K562 (cell line): ENCODE data around the gene SMIM35. TPM values are rescaled to one million over a fixed set of nuclear protein-coding genes. Genes with fewer than 3 reads are reported as not detected.
"Not testable (repeated sequence)": the region's sequence is repeated elsewhere in the genome, so short reads cannot be mapped to it uniquely, and the experiment has no call there.

Experiments used
- BCOR ChIP-seq: fragments of 450-650 bp; IDR thresholded peaks from 2 replicates; pipeline ENCODE4 v1.6.1; 2016
- BRD9 ChIP-seq: fragments of 450-650 bp; IDR thresholded peaks from 2 replicates; pipeline ENCODE4 v1.6.1; 2018; ENCODE audit warnings: low read depth; ENCODE audit not compliant: partially characterized antibody
- CBFA2T3 ChIP-seq: fragments of 450-650 bp; IDR thresholded peaks from 2 replicates; pipeline ENCODE4 v1.6.1; 2017
- ELF4 ChIP-seq: fragments of 450-650 bp; formaldehyde crosslinking; IDR thresholded peaks from 2 replicates; pipeline ENCODE4 v1.4.0; 2022; ENCODE audit warnings: missing genetic modification characterization
- ESRRA ChIP-seq: fragments of 450-650 bp; IDR thresholded peaks from 2 replicates; pipeline ENCODE4 v1.6.1; 2014; ENCODE audit warnings: low read depth, mild to moderate bottlenecking, moderate library complexity, borderline replicate concordance
- ETV1 ChIP-seq: fragments of 450-650 bp; conservative IDR thresholded peaks from 2 replicates; pipeline ENCODE4 v1.6.1; 2016; ENCODE audit warnings: missing genetic modification characterization, control low read depth, low read depth, missing compliant biosample characterization
- FOSL1 ChIP-seq: fragments of 200-800 bp; sonication (Bioruptor generic); conservative IDR thresholded peaks from 2 replicates; pipeline ENCODE4 v1.6.1; 2016; ENCODE audit warnings: missing genetic modification characterization, missing compliant biosample characterization
- GATAD2A ChIP-seq: fragments of 450-650 bp; IDR thresholded peaks from 2 replicates; pipeline ENCODE4 v1.6.1; 2017
- HDAC1 ChIP-seq, 2 experiments: fragments of 450-650 bp; IDR thresholded peaks; 2 replicates each; pipeline ENCODE4 v1.6.1; 2016 to 2017; ENCODE audit warnings: inconsistent platforms in 1 of 2, mild to moderate bottlenecking in 1 of 2, moderate library complexity in 1 of 2
- LEF1 ChIP-seq: fragments of 450-650 bp; IDR thresholded peaks from 2 replicates; pipeline ENCODE4 v1.6.1; 2016; ENCODE audit warnings: mild to moderate bottlenecking
- MBD2 ChIP-seq: sonication (generic); IDR thresholded peaks from 2 replicates; pipeline ENCODE4 v1.6.1; 2016; ENCODE audit warnings: low read depth, borderline replicate concordance
- MTA1 ChIP-seq: fragments of 450-650 bp; IDR thresholded peaks from 2 replicates; pipeline ENCODE4 v1.6.1; 2017; ENCODE audit warnings: borderline replicate concordance
- NCOR1 ChIP-seq: fragments of 450-650 bp; IDR thresholded peaks from 2 replicates; pipeline ENCODE4 v1.6.1; 2016; ENCODE audit warnings: mild to moderate bottlenecking, moderate library complexity
- NFE2 ChIP-seq: IDR thresholded peaks from 2 replicates; pipeline ENCODE4 v1.6.1; 2014; ENCODE audit warnings: antibody characterized with exemption, low read depth
- NR2C2 ChIP-seq, 2 experiments: fragments of 200-800 bp in 1 of 2; sonication (Bioruptor generic) in 1 of 2; sonication (generic) in 1 of 2; formaldehyde crosslinking in 1 of 2; IDR thresholded peaks; 2 replicates each; pipeline versions ENCODE4 v1.6.1 to v1.8.0; 2016 to 2022; ENCODE audit warnings: mild to moderate bottlenecking in 1 of 2, missing compliant biosample characterization in 1 of 2, missing genetic modification characterization in 1 of 2, missing genetic modification reagents in 1 of 2
- PML ChIP-seq: IDR thresholded peaks from 2 replicates; pipeline ENCODE4 v1.6.1; 2012; ENCODE audit warnings: low read length, inconsistent platforms
- SMARCA4 ChIP-seq: fragments of 450-650 bp; IDR thresholded peaks from 2 replicates; pipeline ENCODE4 v1.6.1; 2016
- SMARCC2 ChIP-seq: fragments of 450-650 bp; IDR thresholded peaks from 2 replicates; pipeline ENCODE4 v1.6.1; 2017; ENCODE audit warnings: antibody characterized with exemption, moderate library complexity, mild to moderate bottlenecking, low read depth
- SMARCE1 ChIP-seq: fragments of 450-650 bp; IDR thresholded peaks from 2 replicates; pipeline ENCODE4 v1.7.1; 2016; ENCODE audit warnings: mild to moderate bottlenecking
- TBL1XR1 ChIP-seq, 2 experiments: IDR thresholded peaks; 2 replicates each; pipeline ENCODE4 v1.6.1; 2012; ENCODE audit warnings: improper control_type of control experiment in 2 of 2, low read length in 2 of 2, mild to moderate bottlenecking in 1 of 2
- ZNF384 ChIP-seq: IDR thresholded peaks from 2 replicates; pipeline ENCODE4 v1.6.1; 2012; ENCODE audit warnings: low read depth, low read length, improper control_type of control experiment
- ZNF766 ChIP-seq: fragments of 200-800 bp; sonication (Bioruptor generic); conservative IDR thresholded peaks from 2 replicates; pipeline ENCODE4 v1.6.1; 2016; ENCODE audit warnings: missing genetic modification characterization, missing compliant biosample characterization
- polyA plus RNA-seq, 8 experiments: library from polyadenylated mRNA; depleted of rRNA in 4 of 8; stranded (reverse) in 5 of 8; unstranded in 3 of 8; fragments of >200 nt; fragmentation: Nextera tagmentation in 2 of 8; fragmentation: Illumina TruSeq in 1 of 8; extraction: Ambion mirVana in 2 of 8; extraction: Trizol in 1 of 8; gene quantifications; 2 replicates each; pipeline versions ENCODE4 v1.2.1 to v1.2.3, GENCODE V29; 2011 to 2014; ENCODE audit warnings: inconsistent platforms in 1 of 8, missing spikeins in 1 of 8
- total RNA-seq, 7 experiments: library from RNA; depleted of rRNA in 6 of 7; stranded (reverse); fragments of >200 nt in 6 of 7; fragmentation: Illumina TruSeq in 2 of 7; extraction: Trizol in 2 of 7; gene quantifications; 2 replicates each; pipeline versions ENCODE4 v1.2.1 to v1.2.3, GENCODE V29; 2011 to 2021; ENCODE audit warnings: low replicate concordance in 1 of 7
- TF ChIP-seq, protein P1 (sequence below): IDR thresholded peaks from 2 replicates; pipeline ENCODE4 v1.6.1; 2012; ENCODE audit warnings: low read depth, low read length, improper control_type of control experiment, borderline replicate concordance
- TF ChIP-seq, protein P2 (sequence below): fragments of 450-650 bp; IDR thresholded peaks from 2 replicates; pipeline ENCODE4 v1.6.1; 2017; ENCODE audit warnings: antibody characterized with exemption
- TF ChIP-seq, protein P3 (sequence below): fragments of 250-450 bp; sonication (Bioruptor Pico); IDR thresholded peaks from 2 replicates; pipeline ENCODE4 v1.8.0; 2022; ENCODE audit warnings: moderate library complexity, mild to moderate bottlenecking, inconsistent platforms

Gene SMIM35
- total and polyA plus RNA-seq, 9 of the 15 experiments (the other 6 are each of a cell fraction or from before 2014, with no cell fraction given), result 0.03 TPM; not detected in 7

DNA sequence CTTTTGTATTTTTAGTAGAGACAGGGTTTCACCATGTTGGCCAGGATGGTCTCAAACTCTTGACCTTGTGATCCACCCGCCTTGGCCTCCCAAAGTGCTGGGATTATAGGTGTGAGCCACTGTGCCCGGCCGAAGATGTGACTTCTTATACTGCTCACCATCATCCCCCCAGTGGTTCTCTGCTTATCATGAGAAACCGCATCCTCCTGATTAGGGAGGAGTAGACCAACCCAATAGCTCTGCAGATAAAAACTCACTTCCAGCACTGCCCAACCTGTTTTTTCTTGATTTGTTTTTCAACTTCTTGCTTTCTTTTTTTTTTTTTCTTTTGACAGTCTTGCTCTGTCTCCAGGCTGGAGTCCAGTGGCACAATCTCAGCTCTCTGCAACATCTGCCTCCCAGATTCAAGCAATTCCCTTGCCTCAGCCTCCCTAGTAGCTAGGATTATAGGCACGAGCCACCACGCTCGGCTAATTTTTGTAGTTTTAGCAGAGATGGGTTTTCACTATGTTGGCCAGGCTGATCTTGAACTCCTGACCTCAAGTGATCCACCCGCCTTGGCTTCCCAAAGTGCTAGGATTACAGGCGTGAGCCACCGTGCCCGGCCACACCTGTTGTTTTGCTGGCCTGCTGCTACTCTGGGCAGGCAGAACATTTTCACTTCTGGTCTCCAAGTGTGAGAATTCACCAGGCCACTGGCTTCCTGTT, 79.0 kb downstream of the SMIM35 start (continued):
- TF ChIP-seq, protein P1, sequence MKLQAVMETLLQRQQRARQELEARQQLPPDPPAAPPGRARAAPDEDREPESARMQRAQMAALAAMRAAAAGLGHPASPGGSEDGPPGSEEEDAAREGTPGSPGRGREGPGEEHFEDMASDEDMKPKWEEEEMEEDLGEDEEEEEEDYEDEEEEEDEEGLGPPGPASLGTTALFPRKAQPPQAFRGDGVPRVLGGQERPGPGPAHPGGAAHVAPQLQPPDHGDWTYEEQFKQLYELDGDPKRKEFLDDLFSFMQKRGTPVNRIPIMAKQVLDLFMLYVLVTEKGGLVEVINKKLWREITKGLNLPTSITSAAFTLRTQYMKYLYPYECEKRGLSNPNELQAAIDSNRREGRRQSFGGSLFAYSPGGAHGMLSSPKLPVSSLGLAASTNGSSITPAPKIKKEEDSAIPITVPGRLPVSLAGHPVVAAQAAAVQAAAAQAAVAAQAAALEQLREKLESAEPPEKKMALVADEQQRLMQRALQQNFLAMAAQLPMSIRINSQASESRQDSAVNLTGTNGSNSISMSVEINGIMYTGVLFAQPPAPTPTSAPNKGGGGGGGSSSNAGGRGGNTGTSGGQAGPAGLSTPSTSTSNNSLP, result 0 out of 2 replicates have a peak, but pooled peaks have one; percentile 65
- TF ChIP-seq SMARCA4 (peak; percentile 91), ETV1 (tag) (peak; percentile 78), NFE2 (peak; percentile 18; the same call in 1 of the 2 replicates), TBL1XR1 (IDR thresholded peaks at IDR 0.05; ENCODE audit: low read length in 2 of 2) (peak in 1 of 2 experiments; percentile 83; a peak in 2 of 4 replicates), PML (peak; percentile 32; the same call in 1 of the 2 replicates), ZNF384 (peak; percentile 80), MTA1 (peak; percentile 64; the same call in 1 of the 2 replicates), ZNF766 (peak; percentile 65), NR2C2 (tag; IDR thresholded peaks at IDR 0.05) (peak; percentile 26; the same call in 1 of the 2 replicates), SMARCE1 (peak; percentile 89), FOSL1 (peak; percentile 32; the same call in 1 of the 2 replicates), CBFA2T3 (peak; percentile 92), LEF1 (peak; percentile 34; the same call in 1 of the 2 replicates), NCOR1 (peak; percentile 71), MBD2 (peak; percentile 42; the same call in 1 of the 2 replicates), SMARCC2 (peak; percentile 68; the same call in 1 of the 2 replicates), HDAC1 (IDR thresholded peaks at IDR 0.05) (peak in 1 of 2 experiments; percentile 90; a peak in 2 of 4 replicates), GATAD2A (0 out of 2 replicates have a peak, but pooled peaks have one; percentile 72), BCOR (peak; percentile 50; the same call in 1 of the 2 replicates), ESRRA (peak; percentile 79; the same call in 1 of the 2 replicates), ELF4 (CRISPR knock-in tag) (peak; percentile 48; the same call in 1 of the 2 replicates), BRD9 (peak; percentile 51)
- TF ChIP-seq, protein P2, sequence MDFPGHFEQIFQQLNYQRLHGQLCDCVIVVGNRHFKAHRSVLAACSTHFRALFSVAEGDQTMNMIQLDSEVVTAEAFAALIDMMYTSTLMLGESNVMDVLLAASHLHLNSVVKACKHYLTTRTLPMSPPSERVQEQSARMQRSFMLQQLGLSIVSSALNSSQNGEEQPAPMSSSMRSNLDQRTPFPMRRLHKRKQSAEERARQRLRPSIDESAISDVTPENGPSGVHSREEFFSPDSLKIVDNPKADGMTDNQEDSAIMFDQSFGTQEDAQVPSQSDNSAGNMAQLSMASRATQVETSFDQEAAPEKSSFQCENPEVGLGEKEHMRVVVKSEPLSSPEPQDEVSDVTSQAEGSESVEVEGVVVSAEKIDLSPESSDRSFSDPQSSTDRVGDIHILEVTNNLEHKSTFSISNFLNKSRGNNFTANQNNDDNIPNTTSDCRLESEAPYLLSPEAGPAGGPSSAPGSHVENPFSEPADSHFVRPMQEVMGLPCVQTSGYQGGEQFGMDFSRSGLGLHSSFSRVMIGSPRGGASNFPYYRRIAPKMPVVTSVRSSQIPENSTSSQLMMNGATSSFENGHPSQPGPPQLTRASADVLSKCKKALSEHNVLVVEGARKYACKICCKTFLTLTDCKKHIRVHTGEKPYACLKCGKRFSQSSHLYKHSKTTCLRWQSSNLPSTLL, result 0 out of 2 replicates have a peak, but pooled peaks have one; percentile 33
- TF ChIP-seq NR2C2 (CRISPR knock-in tag; IDR thresholded peaks at IDR 0.05), result not testable (repeated sequence)
- TF ChIP-seq, protein P3, sequence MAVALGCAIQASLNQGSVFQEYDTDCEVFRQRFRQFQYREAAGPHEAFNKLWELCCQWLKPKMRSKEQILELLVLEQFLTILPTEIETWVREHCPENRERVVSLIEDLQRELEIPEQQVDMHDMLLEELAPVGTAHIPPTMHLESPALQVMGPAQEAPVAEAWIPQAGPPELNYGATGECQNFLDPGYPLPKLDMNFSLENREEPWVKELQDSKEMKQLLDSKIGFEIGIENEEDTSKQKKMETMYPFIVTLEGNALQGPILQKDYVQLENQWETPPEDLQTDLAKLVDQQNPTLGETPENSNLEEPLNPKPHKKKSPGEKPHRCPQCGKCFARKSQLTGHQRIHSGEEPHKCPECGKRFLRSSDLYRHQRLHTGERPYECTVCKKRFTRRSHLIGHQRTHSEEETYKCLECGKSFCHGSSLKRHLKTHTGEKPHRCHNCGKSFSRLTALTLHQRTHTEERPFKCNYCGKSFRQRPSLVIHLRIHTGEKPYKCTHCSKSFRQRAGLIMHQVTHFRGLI (CRISPR knock-in tag), result peak; percentile 90; the same call in 1 of the 2 replicates
